OCI-LY1 (cell line): Measurements from ENCODE around the gene PLD6.

ENCODE experiments used
- EZH2 ChIP-seq: fragments of 200-600 bp; sonication (generic), shearing (Covaris generic); IDR thresholded peaks from 2 replicates; pipeline ENCODE4 v1.8.0; 2017; ENCODE audit warnings: borderline replicate concordance, mixed run types, mild to moderate bottlenecking, antibody characterized with exemption, low read length, moderate library complexity, mixed read lengths
- TF ChIP-seq, protein P1 (sequence below): fragments of 200-600 bp; sonication (generic), shearing (Covaris generic); IDR thresholded peaks from 2 replicates; pipeline ENCODE4 v1.5.1; 2017; ENCODE audit warnings: mild to moderate bottlenecking, antibody characterized with exemption, low read length, moderate library complexity, mixed read lengths

DNA sequence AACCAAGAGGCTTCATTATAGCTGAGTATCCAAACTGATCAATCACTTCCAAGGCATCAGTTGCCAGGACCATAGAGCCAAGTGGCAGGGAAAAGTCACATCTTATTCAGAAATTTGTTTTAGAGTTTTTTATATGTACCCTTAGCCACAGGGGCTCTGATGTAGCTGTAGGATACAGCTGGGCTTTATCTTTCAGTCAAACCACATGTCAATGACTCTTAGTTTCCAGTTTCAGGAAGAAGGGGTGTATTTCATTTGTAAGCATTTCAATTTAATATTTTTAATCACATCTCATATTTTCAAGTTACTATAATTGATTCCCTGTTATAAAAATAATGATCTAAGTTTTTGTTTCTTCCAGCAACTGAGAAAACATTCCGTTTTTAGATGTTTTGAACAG is 33.7 kb upstream of the PLD6 start:
- TF ChIP-seq, protein P1, sequence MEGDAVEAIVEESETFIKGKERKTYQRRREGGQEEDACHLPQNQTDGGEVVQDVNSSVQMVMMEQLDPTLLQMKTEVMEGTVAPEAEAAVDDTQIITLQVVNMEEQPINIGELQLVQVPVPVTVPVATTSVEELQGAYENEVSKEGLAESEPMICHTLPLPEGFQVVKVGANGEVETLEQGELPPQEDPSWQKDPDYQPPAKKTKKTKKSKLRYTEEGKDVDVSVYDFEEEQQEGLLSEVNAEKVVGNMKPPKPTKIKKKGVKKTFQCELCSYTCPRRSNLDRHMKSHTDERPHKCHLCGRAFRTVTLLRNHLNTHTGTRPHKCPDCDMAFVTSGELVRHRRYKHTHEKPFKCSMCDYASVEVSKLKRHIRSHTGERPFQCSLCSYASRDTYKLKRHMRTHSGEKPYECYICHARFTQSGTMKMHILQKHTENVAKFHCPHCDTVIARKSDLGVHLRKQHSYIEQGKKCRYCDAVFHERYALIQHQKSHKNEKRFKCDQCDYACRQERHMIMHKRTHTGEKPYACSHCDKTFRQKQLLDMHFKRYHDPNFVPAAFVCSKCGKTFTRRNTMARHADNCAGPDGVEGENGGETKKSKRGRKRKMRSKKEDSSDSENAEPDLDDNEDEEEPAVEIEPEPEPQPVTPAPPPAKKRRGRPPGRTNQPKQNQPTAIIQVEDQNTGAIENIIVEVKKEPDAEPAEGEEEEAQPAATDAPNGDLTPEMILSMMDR, result no peak
- no peak for TF ChIP-seq EZH2
